H9 (cell line): ENCODE data around the gene CAT. TPM values are rescaled to one million over a fixed set of nuclear protein-coding genes. Genes with fewer than 3 reads are reported as not detected.

Experiments used
- DNase-seq: peaks from one replicate; pipeline ENCODE4 v3.0.0-alpha.2; 2017
- H2AFZ ChIP-seq: one replicate; pipeline ENCODE4 v1.6.1; 2013; ENCODE audit warnings: mild to moderate bottlenecking, low read length, control low read depth, moderate library complexity
- H2AK5ac ChIP-seq: 2 replicates; pipeline ENCODE4 v1.6.1; 2013; ENCODE audit warnings: low read length, control low read depth, mixed read lengths; ENCODE audit not compliant: insufficient read length
- H2BK120ac ChIP-seq: one replicate; pipeline ENCODE4 v1.6.1; 2013; ENCODE audit warnings: low read depth, mild to moderate bottlenecking, low read length, control low read depth, inconsistent platforms; ENCODE audit not compliant: poor library complexity, severe bottlenecking
- H2BK12ac ChIP-seq: 2 replicates; pipeline ENCODE4 v1.6.1; 2013; ENCODE audit warnings: low read length, control low read depth, mixed read lengths, low read depth; ENCODE audit not compliant: insufficient read length
- H2BK15ac ChIP-seq: 2 replicates; pipeline ENCODE4 v1.6.1; 2013; ENCODE audit warnings: low read depth, low read length, control low read depth
- H2BK20ac ChIP-seq: one replicate; pipeline ENCODE4 v1.6.1; 2013; ENCODE audit warnings: low read depth, mild to moderate bottlenecking, low read length, control low read depth, inconsistent platforms; ENCODE audit not compliant: poor library complexity, severe bottlenecking
- H2BK5ac ChIP-seq: 2 replicates; pipeline ENCODE4 v1.6.1; 2013; ENCODE audit warnings: low read length, control low read depth, mixed read lengths; ENCODE audit not compliant: insufficient read length
- H3K14ac ChIP-seq: 2 replicates; pipeline ENCODE4 v1.6.1; 2013; ENCODE audit warnings: low read length, control low read depth; ENCODE audit not compliant: insufficient read depth
- H3K18ac ChIP-seq: 2 replicates; pipeline ENCODE4 v1.6.1; 2013; ENCODE audit warnings: low read depth, mild to moderate bottlenecking, mixed read lengths, low read length, control low read depth; ENCODE audit not compliant: insufficient read length
- H3K23ac ChIP-seq: 2 replicates; pipeline ENCODE4 v1.6.1; 2013; ENCODE audit warnings: low read length, control low read depth, mixed read lengths, low read depth; ENCODE audit not compliant: insufficient read length
- H3K23me2 ChIP-seq: 2 replicates; pipeline ENCODE4 v1.6.1; 2013; ENCODE audit warnings: low read depth, mild to moderate bottlenecking, mixed read lengths, low read length, control low read depth; ENCODE audit not compliant: insufficient read length, poor library complexity, severe bottlenecking
- H3K27ac ChIP-seq: 2 replicates; pipeline ENCODE4 v1.5.1; 2013; ENCODE audit warnings: low read length, control low read depth, mixed read lengths, low read depth; ENCODE audit not compliant: insufficient read length
- H3K27me3 ChIP-seq: 2 replicates; pipeline ENCODE4 v1.6.1; 2013; ENCODE audit warnings: low read length, control low read depth, inconsistent platforms; ENCODE audit not compliant: insufficient read depth
- H3K4ac ChIP-seq: 2 replicates; pipeline ENCODE4 v1.6.1; 2013; ENCODE audit warnings: low read depth, mild to moderate bottlenecking, control low read depth, inconsistent platforms, low read length, moderate library complexity
- H3K4me1 ChIP-seq: 2 replicates; pipeline ENCODE4 v1.6.1; 2013; ENCODE audit warnings: low read length, control low read depth, inconsistent platforms; ENCODE audit not compliant: insufficient read depth
- H3K4me2 ChIP-seq: 2 replicates; pipeline ENCODE4 v1.6.1; 2013; ENCODE audit warnings: low read length, control low read depth, mixed read lengths; ENCODE audit not compliant: insufficient read length, insufficient read depth
- H3K56ac ChIP-seq: 2 replicates; pipeline ENCODE4 v1.6.1; 2013; ENCODE audit warnings: low read depth, mild to moderate bottlenecking, mixed read lengths, low read length, control low read depth; ENCODE audit not compliant: insufficient read length
- H3K79me1 ChIP-seq: 2 replicates; pipeline ENCODE4 v1.6.1; 2013; ENCODE audit warnings: low read depth, mild to moderate bottlenecking, moderate library complexity, low read length, control low read depth, inconsistent platforms; ENCODE audit not compliant: insufficient read depth, poor library complexity, severe bottlenecking
- H3K79me2 ChIP-seq: 2 replicates; pipeline ENCODE4 v1.6.1; 2013; ENCODE audit warnings: low read length, control low read depth, inconsistent platforms; ENCODE audit not compliant: insufficient read depth
- H3K9ac ChIP-seq: 2 replicates; pipeline ENCODE4 v1.6.1; 2013; ENCODE audit warnings: low read length, control low read depth, mixed read lengths; ENCODE audit not compliant: insufficient read length; ENCODE audit errors: extremely low read depth
- H3K9me3 ChIP-seq: one replicate; pipeline ENCODE4 v1.6.1; 2013; ENCODE audit warnings: low read depth, low read length, inconsistent platforms; ENCODE audit not compliant: control insufficient read depth
- H3T11ph ChIP-seq: one replicate; pipeline ENCODE4 v1.6.1; 2013; ENCODE audit warnings: mild to moderate bottlenecking, low read length, control low read depth, inconsistent platforms
- H4K20me1 ChIP-seq: one replicate; pipeline ENCODE4 v1.6.1; 2013; ENCODE audit not compliant: control insufficient read depth, insufficient read length, insufficient read depth
- H4K5ac ChIP-seq: 2 replicates; pipeline ENCODE4 v1.6.1; 2013; ENCODE audit warnings: low read depth, mild to moderate bottlenecking, mixed read lengths, low read length, control low read depth; ENCODE audit not compliant: insufficient read length
- H4K8ac ChIP-seq: replicated peaks from 2 replicates; pipeline ENCODE4 v1.6.1; 2013; ENCODE audit warnings: low read length, control low read depth, mixed read lengths, low read depth; ENCODE audit not compliant: insufficient read length
- H4K91ac ChIP-seq: 2 replicates; pipeline ENCODE4 v1.6.1; 2013; ENCODE audit warnings: low read depth, mild to moderate bottlenecking, moderate library complexity, mixed read lengths, low read length, control low read depth; ENCODE audit not compliant: insufficient read length
- H3K27ac Mint-ChIP-seq, 3 experiments: 2 replicates in 2 of 3; 3 replicates in 1 of 3; pipeline ENCODE4 v1.8.0; 2020 to 2021; ENCODE audit warnings: mixed read lengths in 3 of 3, mild to moderate bottlenecking in 1 of 3, moderate library complexity in 1 of 3
- H3K27me3 Mint-ChIP-seq: 2 replicates; pipeline ENCODE4 v1.8.0; 2021; ENCODE audit warnings: low read depth, mild to moderate bottlenecking, moderate library complexity, mixed read lengths
- H3K36me3 Mint-ChIP-seq, 3 experiments: 2 replicates in 2 of 3; 3 replicates in 1 of 3; pipeline ENCODE4 v1.8.0; 2020 to 2021; ENCODE audit warnings: low read depth in 3 of 3, mixed read lengths in 3 of 3; ENCODE audit not compliant: insufficient read depth in 1 of 3
- H3K4me1 Mint-ChIP-seq, 2 experiments: 2 replicates each; pipeline ENCODE4 v1.8.0; 2020; ENCODE audit warnings: mixed read lengths in 2 of 2
- H3K4me3 Mint-ChIP-seq, 2 experiments: 2 replicates in 1 of 2; 3 replicates in 1 of 2; pipeline ENCODE4 v1.8.0; 2020 to 2021; ENCODE audit warnings: mild to moderate bottlenecking in 2 of 2, mixed read lengths in 2 of 2, moderate library complexity in 1 of 2
- H3K9me3 Mint-ChIP-seq, 2 experiments: 2 replicates in 1 of 2; 3 replicates in 1 of 2; pipeline ENCODE4 v1.8.0; 2020; ENCODE audit warnings: mild to moderate bottlenecking in 2 of 2, mixed read lengths in 2 of 2, moderate library complexity in 1 of 2
- CTCF ChIP-seq: fragments of 200-600 bp; sonication (generic); conservative IDR thresholded peaks from 3 replicates; pipeline ENCODE4 v1.8.0; 2021; ENCODE audit warnings: antibody characterized with exemption, mild to moderate bottlenecking
- WGBS: extraction: QIAGEN DNeasy Blood & Tissue Kit; methylation state at CpG from one replicate; pipeline ENCODE4 v1.1.7; 2013; ENCODE audit warnings: missing lambda C conversion rate, low lambda C conversion rate, mixed read lengths; ENCODE audit not compliant: insufficient read length; ENCODE audit errors: extremely low coverage; 5-methylcytosine and 5-hydroxymethylcytosine counted together
- total RNA-seq: library from RNA; stranded (reverse); gene quantifications from 2 replicates; pipeline ENCODE4 v1.2.1, GENCODE V29; 2021

CAT gene
- total RNA-seq, 1 experiment from 2014 or later, result 9.9 TPM

- no peak overlapping the region for H2BK5ac ChIP-seq
- H3K9ac ChIP-seq, result no peak overlapping the region
- no peak overlapping the region for H3K4me2 ChIP-seq
- H3T11ph ChIP-seq, result no peak overlapping the region
- no CpG with 5 or more reads among the region's 4 CpGs for WGBS
- Mint-ChIP-seq H3K27ac (peak overlapping the region; percentile 5 to 79 (median 13); a peak in 4 of 7 replicates), H3K4me3 (no peak overlapping the region), H3K9me3 (no peaks in the 10 kb centered on the region), H3K4me1 (peaks cover 8 to 10% of the 10 kb centered on the region in 2 experiments), H3K36me3 (peaks cover 0 to 61% (median 6%) of the 10 kb centered on the region in 3 experiments; a peak in 3 of 7 replicates), H3K27me3 (no peaks in the 10 kb centered on the region)
- no peak overlapping the region for H3K56ac ChIP-seq
- no peak overlapping the region for H4K5ac ChIP-seq
- no peaks in the 10 kb centered on the region for H3K9me3 ChIP-seq
- no peak overlapping the region for H2BK12ac ChIP-seq
- H3K23me2 ChIP-seq, result no peaks in the 10 kb centered on the region
- H2BK120ac ChIP-seq, result no peak overlapping the region
- peaks cover 2% of the 10 kb centered on the region for H4K20me1 ChIP-seq
- H4K8ac ChIP-seq, result no peak overlapping the region
- no peak overlapping the region for H3K23ac ChIP-seq
- no peak overlapping the region for H3K18ac ChIP-seq
- no peak overlapping the region for H4K91ac ChIP-seq
- no peak for DNase-seq
- H3K79me2 ChIP-seq, result no peaks in the 10 kb centered on the region
- H2BK20ac ChIP-seq, result no peak overlapping the region
- H3K79me1 ChIP-seq, result no peaks in the 10 kb centered on the region
- no peak overlapping the region for H2AK5ac ChIP-seq
- no peak overlapping the region for H3K14ac ChIP-seq
- no peak overlapping the region for H2AFZ ChIP-seq
- no peaks in the 10 kb centered on the region for H3K4me1 ChIP-seq
- no peak overlapping the region for H3K4ac ChIP-seq
- H2BK15ac ChIP-seq, result no peak overlapping the region
- H3K27ac ChIP-seq, result no peak overlapping the region
- TF ChIP-seq CTCF, result no peak
- H3K27me3 ChIP-seq, result no peaks in the 10 kb centered on the region
Observed at GRCh38 chr11:34458525-34458924, 19.8 kb downstream of the CAT start.
